ENCODE measurements around the gene TMOD1. TPM values are rescaled to one million over a fixed set of nuclear protein-coding genes. Genes with fewer than 3 reads are reported as not detected.

The TMOD1 gene
- total RNA-seq, 1 donor from 2014 or later, result not detected

DNA sequence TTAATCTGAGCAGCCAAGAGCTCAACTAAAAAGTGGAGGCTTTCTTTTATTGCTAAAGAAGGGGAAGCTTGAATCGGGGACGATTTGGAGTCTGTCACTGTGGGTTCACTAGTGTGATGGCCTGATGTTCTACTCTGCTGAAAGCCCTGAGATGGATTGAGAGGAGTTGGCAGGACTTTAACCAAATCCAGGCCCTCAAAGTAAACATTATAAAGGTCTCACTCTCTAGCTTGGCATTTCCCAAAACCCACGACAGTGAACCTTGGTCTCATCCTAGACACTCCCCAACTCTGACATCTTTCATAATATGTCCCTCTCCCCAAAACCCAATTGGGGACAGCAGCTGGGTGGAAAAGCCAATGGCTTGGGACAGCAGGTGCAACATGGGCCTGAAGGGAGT, 32.7 kb downstream of the TMOD1 start:
- no peaks in the 10 kb centered on the region for H3K9me3 ChIP-seq (ENCODE audit: low read depth)
- H3K27ac ChIP-seq, result no peak overlapping the region
- Mint-ChIP-seq H3K27ac (no peak overlapping the region), H3K4me3 (no peak overlapping the region), H3K4me1 (peaks cover 6% of the 10 kb centered on the region), H3K27me3 (ENCODE audit: insufficient read depth, low read depth) (peaks cover 4% of the 10 kb centered on the region), H3K36me3 (no peaks in the 10 kb centered on the region), H3K9me3 (no peaks in the 10 kb centered on the region)
- no peak overlapping the region for H3K9ac ChIP-seq
- peaks cover under 1% of the 10 kb centered on the region for H3F3A ChIP-seq (ENCODE audit: low read depth)
- no peaks in the 10 kb centered on the region for H3K27me3 ChIP-seq
- no peaks in the 10 kb centered on the region for H3K79me2 ChIP-seq (ENCODE audit: low read depth)
- H3K36me3 ChIP-seq, result no peaks in the 10 kb centered on the region
- no peak overlapping the region for H3K4me3 ChIP-seq
- no peaks in the 10 kb centered on the region for H3K4me1 ChIP-seq
- no peak overlapping the region for H2AFZ ChIP-seq (replicated peaks)
- DNase-seq (ENCODE audit: low spot score), result no peak
- no peaks in the 10 kb centered on the region for H4K20me1 ChIP-seq (ENCODE audit: low read depth)
- TF ChIP-seq, protein P1, sequence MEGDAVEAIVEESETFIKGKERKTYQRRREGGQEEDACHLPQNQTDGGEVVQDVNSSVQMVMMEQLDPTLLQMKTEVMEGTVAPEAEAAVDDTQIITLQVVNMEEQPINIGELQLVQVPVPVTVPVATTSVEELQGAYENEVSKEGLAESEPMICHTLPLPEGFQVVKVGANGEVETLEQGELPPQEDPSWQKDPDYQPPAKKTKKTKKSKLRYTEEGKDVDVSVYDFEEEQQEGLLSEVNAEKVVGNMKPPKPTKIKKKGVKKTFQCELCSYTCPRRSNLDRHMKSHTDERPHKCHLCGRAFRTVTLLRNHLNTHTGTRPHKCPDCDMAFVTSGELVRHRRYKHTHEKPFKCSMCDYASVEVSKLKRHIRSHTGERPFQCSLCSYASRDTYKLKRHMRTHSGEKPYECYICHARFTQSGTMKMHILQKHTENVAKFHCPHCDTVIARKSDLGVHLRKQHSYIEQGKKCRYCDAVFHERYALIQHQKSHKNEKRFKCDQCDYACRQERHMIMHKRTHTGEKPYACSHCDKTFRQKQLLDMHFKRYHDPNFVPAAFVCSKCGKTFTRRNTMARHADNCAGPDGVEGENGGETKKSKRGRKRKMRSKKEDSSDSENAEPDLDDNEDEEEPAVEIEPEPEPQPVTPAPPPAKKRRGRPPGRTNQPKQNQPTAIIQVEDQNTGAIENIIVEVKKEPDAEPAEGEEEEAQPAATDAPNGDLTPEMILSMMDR (IDR thresholded peaks at IDR 0.05), result no peak
- TF ChIP-seq EZH2phosphoT487 (IDR thresholded peaks at IDR 0.05) (no peak), EZH2 (IDR thresholded peaks at IDR 0.05) (no peak)
- H3K4me2 ChIP-seq, result no peak overlapping the region

DNA sequence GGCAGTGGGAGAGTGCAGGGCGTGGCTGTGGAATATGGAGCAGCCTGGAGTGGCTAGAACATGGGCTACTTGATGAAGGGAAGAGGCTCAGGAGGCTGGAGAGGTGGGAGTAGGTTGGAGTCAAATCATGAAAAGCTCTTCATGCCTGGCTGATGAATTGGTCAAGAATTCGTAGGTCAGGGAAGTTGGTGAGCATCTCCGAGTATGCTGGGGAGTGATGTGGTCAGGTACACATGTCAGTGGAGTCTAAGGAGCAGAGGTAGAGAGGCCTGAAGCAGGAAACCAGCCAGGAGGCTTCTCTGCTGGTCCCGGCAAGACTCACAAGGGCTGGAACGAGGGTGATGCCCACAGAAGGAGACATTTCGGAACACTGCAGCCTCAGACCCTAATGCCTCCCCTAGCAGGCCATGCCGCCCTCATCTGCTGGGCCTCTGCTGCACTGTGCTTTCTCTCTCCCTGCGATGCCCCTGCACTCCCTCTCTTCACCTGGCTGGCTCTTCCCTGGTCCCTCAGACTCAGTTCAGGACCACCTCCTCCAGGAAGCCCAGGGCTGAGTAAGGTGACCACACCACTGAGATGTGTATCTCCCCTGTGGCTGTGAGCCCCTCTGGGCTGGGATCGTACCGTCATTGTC, 33.6 kb downstream of the TMOD1 start:
- no peaks in the 10 kb centered on the region for H3K36me3 ChIP-seq
- no peak overlapping the region for H3K4me3 ChIP-seq
- H3K9ac ChIP-seq, result no peak overlapping the region
- H3K4me3 Mint-ChIP-seq, result no peak overlapping the region
- H2AFZ ChIP-seq (replicated peaks), result no peak overlapping the region
- H3F3A ChIP-seq (ENCODE audit: low read depth), result no peaks in the 10 kb centered on the region
- H3K79me2 ChIP-seq (ENCODE audit: low read depth), result no peaks in the 10 kb centered on the region
- H4K20me1 ChIP-seq (ENCODE audit: low read depth), result no peaks in the 10 kb centered on the region
- H3K9me3 ChIP-seq (ENCODE audit: low read depth), result no peaks in the 10 kb centered on the region
- H3K27ac Mint-ChIP-seq, result no peak overlapping the region
- no peaks in the 10 kb centered on the region for H3K9me3 Mint-ChIP-seq
- no peaks in the 10 kb centered on the region for H3K4me1 ChIP-seq
- H3K4me1 Mint-ChIP-seq, result peaks cover 6% of the 10 kb centered on the region
- TF ChIP-seq EZH2phosphoT487 (IDR thresholded peaks at IDR 0.05) (no peak), EZH2 (IDR thresholded peaks at IDR 0.05) (no peak)
- TF ChIP-seq, protein P1 (IDR thresholded peaks at IDR 0.05), result no peak
- H3K36me3 Mint-ChIP-seq, result no peaks in the 10 kb centered on the region
- no peak overlapping the region for H3K27ac ChIP-seq
- H3K4me2 ChIP-seq, result no peak overlapping the region
- no peaks in the 10 kb centered on the region for H3K27me3 Mint-ChIP-seq (ENCODE audit: insufficient read depth, low read depth)
- DNase-seq (ENCODE audit: low spot score), result no peak
- H3K27me3 ChIP-seq, result no peaks in the 10 kb centered on the region

GRCh38 chr9:97535771-97536170, 34.3 kb downstream of the TMOD1 start:
- Histone ChIP-seq H3K4me3 (no peak overlapping the region), H3K36me3 (no peaks in the 10 kb centered on the region), H4K20me1 (ENCODE audit: low read depth) (no peaks in the 10 kb centered on the region), H3K79me2 (ENCODE audit: low read depth) (no peaks in the 10 kb centered on the region), H3K9me3 (ENCODE audit: low read depth) (no peaks in the 10 kb centered on the region), H3K27ac (no peak overlapping the region), H3K9ac (no peak overlapping the region), H3F3A (ENCODE audit: low read depth) (no peaks in the 10 kb centered on the region), H2AFZ (replicated peaks) (no peak overlapping the region), H3K4me1 (no peaks in the 10 kb centered on the region), H3K4me2 (no peak overlapping the region), H3K27me3 (no peaks in the 10 kb centered on the region)
- Mint-ChIP-seq H3K4me1 (peaks cover 6% of the 10 kb centered on the region), H3K27ac (no peak overlapping the region), H3K9me3 (no peaks in the 10 kb centered on the region), H3K27me3 (ENCODE audit: insufficient read depth, low read depth) (no peaks in the 10 kb centered on the region), H3K36me3 (no peaks in the 10 kb centered on the region), H3K4me3 (no peak overlapping the region)
- DNase-seq (ENCODE audit: low spot score), result no peak
- TF ChIP-seq, protein P1 (IDR thresholded peaks at IDR 0.05), result no peak
- TF ChIP-seq EZH2 (IDR thresholded peaks at IDR 0.05), result no peak
- TF ChIP-seq EZH2phosphoT487 (IDR thresholded peaks at IDR 0.05), result no peak
